Measurements from ENCODE around the gene FGFR2.

- TF ChIP-seq, protein P1, sequence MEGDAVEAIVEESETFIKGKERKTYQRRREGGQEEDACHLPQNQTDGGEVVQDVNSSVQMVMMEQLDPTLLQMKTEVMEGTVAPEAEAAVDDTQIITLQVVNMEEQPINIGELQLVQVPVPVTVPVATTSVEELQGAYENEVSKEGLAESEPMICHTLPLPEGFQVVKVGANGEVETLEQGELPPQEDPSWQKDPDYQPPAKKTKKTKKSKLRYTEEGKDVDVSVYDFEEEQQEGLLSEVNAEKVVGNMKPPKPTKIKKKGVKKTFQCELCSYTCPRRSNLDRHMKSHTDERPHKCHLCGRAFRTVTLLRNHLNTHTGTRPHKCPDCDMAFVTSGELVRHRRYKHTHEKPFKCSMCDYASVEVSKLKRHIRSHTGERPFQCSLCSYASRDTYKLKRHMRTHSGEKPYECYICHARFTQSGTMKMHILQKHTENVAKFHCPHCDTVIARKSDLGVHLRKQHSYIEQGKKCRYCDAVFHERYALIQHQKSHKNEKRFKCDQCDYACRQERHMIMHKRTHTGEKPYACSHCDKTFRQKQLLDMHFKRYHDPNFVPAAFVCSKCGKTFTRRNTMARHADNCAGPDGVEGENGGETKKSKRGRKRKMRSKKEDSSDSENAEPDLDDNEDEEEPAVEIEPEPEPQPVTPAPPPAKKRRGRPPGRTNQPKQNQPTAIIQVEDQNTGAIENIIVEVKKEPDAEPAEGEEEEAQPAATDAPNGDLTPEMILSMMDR (conservative IDR thresholded peaks at IDR 0.05; ENCODE audit: low read length): no peak
- TF ChIP-seq EZH2phosphoT487 (IDR thresholded peaks at IDR 0.05; ENCODE audit: borderline replicate concordance, low read depth, low read length): no peak
These were observed 27.9 kb downstream of the FGFR2 start for GRCh38 chr10:121570315-121570714.

Data from OCI-LY7 (cell line).